Neural progenitor cell (in vitro differentiated cells): ENCODE measurements around the gene ABHD5. TPM values are rescaled to one million over a fixed set of nuclear protein-coding genes. Genes with fewer than 3 reads are reported as not detected.

Experiments used
- DNase-seq: peaks from one replicate; pipeline ENCODE4 v3.0.0-alpha.2; 2016; ENCODE audit warnings: low spot score
- H2AFZ ChIP-seq: fragments of 200-600 bp; sonication (generic); replicated peaks from 2 replicates; pipeline ENCODE4 v1.6.1; 2016; ENCODE audit warnings: antibody characterized with exemption
- H3F3A ChIP-seq: fragments of 200-600 bp; sonication (generic); 2 replicates; pipeline ENCODE4 v1.6.1; 2016; ENCODE audit warnings: antibody characterized with exemption, low read depth
- H3K27ac ChIP-seq: fragments of 200-600 bp; sonication (generic); 2 replicates; pipeline ENCODE4 v1.5.1; 2016; ENCODE audit warnings: mild to moderate bottlenecking
- H3K27me3 ChIP-seq: fragments of 200-600 bp; sonication (generic); 2 replicates; pipeline ENCODE4 v1.6.1; 2016; ENCODE audit warnings: mild to moderate bottlenecking, moderate library complexity
- H3K36me3 ChIP-seq: fragments of 200-600 bp; sonication (generic); 2 replicates; pipeline ENCODE4 v1.5.1; 2016
- H3K4me1 ChIP-seq: fragments of 200-600 bp; sonication (generic); 2 replicates; pipeline ENCODE4 v1.6.1; 2016; ENCODE audit warnings: mixed run types
- H3K4me2 ChIP-seq: fragments of 200-600 bp; sonication (generic); 2 replicates; pipeline ENCODE4 v1.6.1; 2016
- H3K4me3 ChIP-seq: fragments of 200-600 bp; sonication (generic); 2 replicates; pipeline ENCODE4 v1.5.1; 2016
- H3K79me2 ChIP-seq: fragments of 200-600 bp; sonication (generic); 2 replicates; pipeline ENCODE4 v1.6.1; 2016; ENCODE audit warnings: low read depth
- H3K9ac ChIP-seq: fragments of 200-600 bp; sonication (generic); 2 replicates; pipeline ENCODE4 v1.6.1; 2016
- H3K9me3 ChIP-seq: fragments of 200-600 bp; sonication (generic); 2 replicates; pipeline ENCODE4 v1.5.1; 2016; ENCODE audit warnings: low read depth
- H4K20me1 ChIP-seq: fragments of 200-600 bp; sonication (generic); 2 replicates; pipeline ENCODE4 v1.6.1; 2016; ENCODE audit warnings: low read depth
- H3K27ac Mint-ChIP-seq: 3 replicates; pipeline ENCODE4 v1.8.0; 2021; ENCODE audit warnings: mixed read lengths
- H3K27me3 Mint-ChIP-seq: 2 replicates; pipeline ENCODE4 v1.8.0; 2022; ENCODE audit warnings: low read depth, mild to moderate bottlenecking, inconsistent platforms, moderate library complexity, mixed read lengths; ENCODE audit not compliant: insufficient read depth
- H3K36me3 Mint-ChIP-seq: 3 replicates; pipeline ENCODE4 v1.8.0; 2021; ENCODE audit warnings: mixed read lengths
- H3K4me1 Mint-ChIP-seq: 3 replicates; pipeline ENCODE4 v1.8.0; 2021; ENCODE audit warnings: mixed read lengths
- H3K4me3 Mint-ChIP-seq: 3 replicates; pipeline ENCODE4 v1.8.0; 2021; ENCODE audit warnings: mild to moderate bottlenecking, moderate library complexity, mixed read lengths
- H3K9me3 Mint-ChIP-seq: 3 replicates; pipeline ENCODE4 v1.8.0; 2020; ENCODE audit warnings: mixed read lengths
- EZH2 ChIP-seq: fragments of 200-600 bp; sonication (generic); IDR thresholded peaks from 2 replicates; pipeline ENCODE4 v1.6.1; 2017; ENCODE audit warnings: antibody characterized with exemption, mild to moderate bottlenecking, moderate library complexity
- EZH2phosphoT487 ChIP-seq: fragments of 200-600 bp; sonication (generic); IDR thresholded peaks from 2 replicates; pipeline ENCODE4 v1.6.1; 2017; ENCODE audit warnings: antibody characterized with exemption
- total RNA-seq: library from RNA; depleted of rRNA; stranded (reverse); fragments of >200 nt; gene quantifications from 2 replicates; pipeline ENCODE4 v1.2.3, GENCODE V29; 2015; ENCODE audit warnings: low replicate concordance
- TF ChIP-seq, protein P1 (sequence below): fragments of 200-600 bp; sonication (generic); IDR thresholded peaks from 2 replicates; pipeline ENCODE4 v1.5.1; 2017; ENCODE audit warnings: antibody characterized with exemption, mild to moderate bottlenecking

Gene ABHD5
- total RNA-seq, 1 donor from 2014 or later = 9.1 TPM

DNA sequence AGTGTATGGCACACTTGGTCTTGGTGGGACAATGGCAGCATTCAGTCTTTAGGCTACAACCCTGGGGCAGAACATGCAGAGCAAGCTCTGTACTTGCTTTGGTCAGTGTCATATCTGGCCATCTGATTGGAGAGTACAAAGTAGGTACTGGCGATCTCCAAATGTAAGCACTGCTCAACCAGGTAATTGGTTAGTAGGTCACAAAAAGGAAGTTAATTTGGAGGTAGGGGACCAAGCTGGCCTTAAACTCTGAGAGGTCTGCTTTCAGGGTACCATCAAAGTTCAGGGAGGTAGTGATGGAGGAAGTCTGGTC lies 3.3 kb upstream of the ABHD5 start:
- no peak overlapping the region for H3K27ac Mint-ChIP-seq
- TF ChIP-seq, protein P1, sequence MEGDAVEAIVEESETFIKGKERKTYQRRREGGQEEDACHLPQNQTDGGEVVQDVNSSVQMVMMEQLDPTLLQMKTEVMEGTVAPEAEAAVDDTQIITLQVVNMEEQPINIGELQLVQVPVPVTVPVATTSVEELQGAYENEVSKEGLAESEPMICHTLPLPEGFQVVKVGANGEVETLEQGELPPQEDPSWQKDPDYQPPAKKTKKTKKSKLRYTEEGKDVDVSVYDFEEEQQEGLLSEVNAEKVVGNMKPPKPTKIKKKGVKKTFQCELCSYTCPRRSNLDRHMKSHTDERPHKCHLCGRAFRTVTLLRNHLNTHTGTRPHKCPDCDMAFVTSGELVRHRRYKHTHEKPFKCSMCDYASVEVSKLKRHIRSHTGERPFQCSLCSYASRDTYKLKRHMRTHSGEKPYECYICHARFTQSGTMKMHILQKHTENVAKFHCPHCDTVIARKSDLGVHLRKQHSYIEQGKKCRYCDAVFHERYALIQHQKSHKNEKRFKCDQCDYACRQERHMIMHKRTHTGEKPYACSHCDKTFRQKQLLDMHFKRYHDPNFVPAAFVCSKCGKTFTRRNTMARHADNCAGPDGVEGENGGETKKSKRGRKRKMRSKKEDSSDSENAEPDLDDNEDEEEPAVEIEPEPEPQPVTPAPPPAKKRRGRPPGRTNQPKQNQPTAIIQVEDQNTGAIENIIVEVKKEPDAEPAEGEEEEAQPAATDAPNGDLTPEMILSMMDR = no peak
- no peak for TF ChIP-seq EZH2
- TF ChIP-seq EZH2phosphoT487 = no peak
- H3K79me2 ChIP-seq = peaks cover 10% of the 10 kb centered on the region
- H3K9me3 ChIP-seq = no peaks in the 10 kb centered on the region
- H3K27ac ChIP-seq = no peak overlapping the region
- H3K4me1 Mint-ChIP-seq = peaks cover 12% of the 10 kb centered on the region
- DNase-seq = no peak
- H3K27me3 ChIP-seq = no peaks in the 10 kb centered on the region
- H3K36me3 Mint-ChIP-seq = peaks cover 3% of the 10 kb centered on the region
- no peak overlapping the region for H3K4me2 ChIP-seq
- peaks cover 8% of the 10 kb centered on the region for H3K9me3 Mint-ChIP-seq
- no peak overlapping the region for H3K9ac ChIP-seq
- no peaks in the 10 kb centered on the region for H3K36me3 ChIP-seq
- peaks cover 7% of the 10 kb centered on the region for H3K4me1 ChIP-seq
- H2AFZ ChIP-seq = no peak overlapping the region
- no peak overlapping the region for H3K4me3 ChIP-seq
- no peaks in the 10 kb centered on the region for H4K20me1 ChIP-seq
- peaks cover 30% of the 10 kb centered on the region for H3F3A ChIP-seq
- no peaks in the 10 kb centered on the region for H3K27me3 Mint-ChIP-seq
- no peak overlapping the region for H3K4me3 Mint-ChIP-seq

DNA sequence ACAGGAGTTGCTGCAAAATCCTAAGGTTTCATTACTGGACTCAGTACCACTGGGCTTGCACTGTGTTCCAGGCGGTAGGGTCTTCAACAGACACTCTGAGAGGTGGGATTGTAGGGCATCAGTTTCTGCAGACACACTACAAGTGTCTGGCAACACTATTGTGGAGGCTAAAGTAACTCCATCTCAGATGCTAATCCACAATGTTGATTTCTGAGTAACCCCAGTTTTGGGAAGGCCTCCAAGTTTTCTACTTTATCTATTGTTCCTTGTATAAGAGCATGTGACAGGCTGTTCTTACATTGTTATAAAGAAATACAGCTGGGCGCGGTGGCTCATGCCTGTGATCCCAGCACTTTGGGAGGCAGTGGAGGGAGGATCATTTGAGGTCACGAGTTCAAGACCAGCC lies 2.5 kb upstream of the ABHD5 start:
- H3K4me1 Mint-ChIP-seq = peaks cover 12% of the 10 kb centered on the region
- H3K27me3 Mint-ChIP-seq = no peaks in the 10 kb centered on the region
- Histone ChIP-seq H3K79me2 (peaks cover 18% of the 10 kb centered on the region), H3K9me3 (no peaks in the 10 kb centered on the region), H3K36me3 (no peaks in the 10 kb centered on the region), H2AFZ (no peak overlapping the region), H3K4me2 (no peak overlapping the region), H3F3A (peaks cover 38% of the 10 kb centered on the region), H3K4me1 (peaks cover 11% of the 10 kb centered on the region), H3K27me3 (no peaks in the 10 kb centered on the region), H3K9ac (no peak overlapping the region), H3K4me3 (no peak overlapping the region), H3K27ac (no peak overlapping the region), H4K20me1 (no peaks in the 10 kb centered on the region)
- DNase-seq = no peak
- peaks cover 4% of the 10 kb centered on the region for H3K9me3 Mint-ChIP-seq
- peaks cover 3% of the 10 kb centered on the region for H3K36me3 Mint-ChIP-seq
- no peak overlapping the region for H3K4me3 Mint-ChIP-seq
- no peak for TF ChIP-seq EZH2
- TF ChIP-seq EZH2phosphoT487 = no peak
- TF ChIP-seq, protein P1 = no peak
- H3K27ac Mint-ChIP-seq = no peak overlapping the region

DNA sequence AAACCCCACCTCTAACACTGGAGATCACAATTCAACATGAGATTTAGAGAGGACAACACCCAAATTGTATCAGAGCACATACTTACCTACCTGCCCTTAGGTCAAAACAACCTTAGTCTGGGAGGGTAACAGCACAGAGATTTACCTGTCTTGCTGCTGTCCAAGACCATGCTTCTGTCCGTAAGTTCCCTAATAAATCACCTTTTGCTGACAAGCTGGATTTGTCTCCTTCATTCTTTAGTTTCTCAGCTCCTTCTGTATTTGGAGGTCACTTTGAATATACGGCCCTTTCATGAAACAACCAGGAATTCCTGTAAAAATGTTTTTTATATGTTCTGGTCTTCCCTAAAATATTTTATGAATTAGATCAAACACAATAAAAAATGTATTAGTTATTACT lies 1.6 kb upstream of the ABHD5 start:
- H3K79me2 ChIP-seq = peaks cover 26% of the 10 kb centered on the region
- H2AFZ ChIP-seq = no peak overlapping the region
- H4K20me1 ChIP-seq = no peaks in the 10 kb centered on the region
- no peak overlapping the region for H3K9ac ChIP-seq
- Mint-ChIP-seq H3K27me3 (no peaks in the 10 kb centered on the region), H3K27ac (no peak overlapping the region), H3K4me1 (peaks cover 12% of the 10 kb centered on the region), H3K9me3 (peaks cover 3% of the 10 kb centered on the region), H3K4me3 (peak overlapping the region; percentile 4), H3K36me3 (peaks cover 3% of the 10 kb centered on the region)
- no peaks in the 10 kb centered on the region for H3K27me3 ChIP-seq
- peaks cover 38% of the 10 kb centered on the region for H3F3A ChIP-seq
- H3K4me3 ChIP-seq = peak overlapping the region; percentile 96
- H3K4me2 ChIP-seq = peak overlapping the region; percentile 78
- no peaks in the 10 kb centered on the region for H3K9me3 ChIP-seq
- TF ChIP-seq EZH2phosphoT487 (no peak), EZH2 (no peak)
- TF ChIP-seq, protein P1 = no peak
- H3K36me3 ChIP-seq = no peaks in the 10 kb centered on the region
- no peak overlapping the region for H3K27ac ChIP-seq
- peaks cover 11% of the 10 kb centered on the region for H3K4me1 ChIP-seq
- no peak for DNase-seq
